GM12875 (cell line): ENCODE data around the gene PET100.
A peak's percentile ranks its signal among the peaks of the same experiment; 100 is the strongest.

Source experiments
- H3K4me3 ChIP-seq: one replicate; pipeline ENCODE4 v1.5.1; 2011; ENCODE audit warnings: low read depth, low read length, control low read depth
- CTCF ChIP-seq: IDR thresholded peaks from 2 replicates; pipeline ENCODE4 v1.5.1; 2011; ENCODE audit warnings: low read depth, mild to moderate bottlenecking, control low read depth, inconsistent platforms, low read length, moderate library complexity, borderline replicate concordance; ENCODE audit not compliant: insufficient read depth

The PET100 gene

GRCh38 chr19:7629347-7630054 lies at the start of gene PET100, which contains the start of gene XAB2:
Gene PET100 (plus strand): TSS chr19:7629793. CDS start chr19:7629834, 41 bp downstream.
Gene XAB2 (minus strand): TSS chr19:7629545. CDS start chr19:7629527, 18 bp downstream.
- no peak for TF ChIP-seq CTCF
- H3K4me3 ChIP-seq: peak within 1 kb of the TSS; percentile 89

GRCh38 chr19:7582446-7582845 lies 47.1 kb upstream of the PET100 start:
- no peak overlapping the region for H3K4me3 ChIP-seq
- no peak for TF ChIP-seq CTCF

GRCh38 chr19:7589822-7590221 lies 39.8 kb upstream of the PET100 start:
- H3K4me3 ChIP-seq: no peak overlapping the region
- no peak for TF ChIP-seq CTCF

- TF ChIP-seq CTCF: no peak
- no peak overlapping the region for H3K4me3 ChIP-seq
Observed at GRCh38 chr19:7590256-7590655, 39.3 kb upstream of the PET100 start.

- peak within 1 kb of the TSS; percentile 41 for H3K4me3 ChIP-seq
- TF ChIP-seq CTCF: no peak
Observed at GRCh38 chr19:7595466-7596133, 34.0 kb upstream of the PET100 start, which contains the start of gene CAMSAP3. Gene CAMSAP3 (plus strand): TSS chr19:7595863. CDS start chr19:7596003, 140 bp downstream.

GRCh38 chr19:7596211-7596937 lies 33.2 kb upstream of the PET100 start:
- peak overlapping the region; percentile 41 for H3K4me3 ChIP-seq
- no peak for TF ChIP-seq CTCF
